HG02610 (cell line): ENCODE measurements around the gene ULK1.

Source experiments
- ATAC-seq: cut with Tn5 transposase; IDR thresholded peaks from one replicate; pipeline ENCODE4 v1.9.1; 2021; ENCODE audit warnings: mild to moderate bottlenecking, moderate library complexity; ENCODE audit not compliant: unreplicated experiment

Gene ULK1

DNA sequence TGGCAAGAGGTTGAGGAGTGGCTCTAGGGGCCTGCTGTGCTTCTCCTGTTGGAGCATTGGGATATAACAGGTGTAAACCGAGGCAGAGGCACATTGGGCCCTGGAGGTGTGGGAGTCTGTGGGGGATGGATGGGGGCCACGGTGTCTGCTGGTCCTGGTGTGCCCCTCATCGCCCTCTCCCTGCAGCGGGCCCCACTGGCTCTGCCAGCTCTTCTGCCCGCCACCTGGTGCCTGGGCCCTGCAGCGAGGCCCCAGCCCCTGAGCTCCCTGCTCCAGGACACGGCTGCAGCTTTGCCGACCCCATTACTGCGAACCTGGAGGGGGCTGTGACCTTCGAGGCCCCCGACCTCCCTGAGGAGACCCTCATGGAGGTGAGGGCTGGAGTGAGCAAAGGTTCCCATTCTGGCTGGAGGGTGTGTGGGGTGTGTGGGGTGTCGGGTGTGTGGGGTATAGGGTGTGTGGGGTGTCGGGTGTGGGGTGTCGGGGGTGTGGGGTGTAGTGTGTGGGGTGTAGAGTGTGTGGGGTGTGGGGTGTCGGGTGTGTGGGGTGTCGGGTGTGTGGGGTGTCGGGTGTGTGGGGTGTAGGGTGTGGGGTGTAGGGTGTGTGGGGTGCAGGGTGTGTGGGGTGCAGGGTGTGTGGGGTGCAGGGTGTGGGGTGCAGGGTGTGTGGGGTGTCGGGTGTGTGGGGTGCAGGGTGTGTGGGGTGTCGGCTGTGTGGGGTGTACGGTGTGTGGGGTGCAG, 24.1 kb downstream of the ULK1 start:
- no peak for ATAC-seq

DNA sequence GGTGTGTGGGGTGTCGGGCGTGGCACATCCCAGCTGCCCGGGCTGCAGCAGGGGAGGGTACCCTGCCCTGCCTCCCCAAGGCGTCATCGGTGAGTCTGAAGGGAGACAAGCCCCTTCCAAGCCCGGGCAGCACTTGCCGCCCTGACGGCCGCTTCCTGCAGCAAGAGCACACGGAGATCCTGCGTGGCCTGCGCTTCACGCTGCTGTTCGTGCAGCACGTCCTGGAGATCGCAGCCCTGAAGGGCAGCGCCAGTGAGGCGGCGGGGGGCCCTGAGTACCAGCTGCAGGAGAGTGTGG, 24.6 kb downstream of the ULK1 start:
- ATAC-seq: no peak

DNA sequence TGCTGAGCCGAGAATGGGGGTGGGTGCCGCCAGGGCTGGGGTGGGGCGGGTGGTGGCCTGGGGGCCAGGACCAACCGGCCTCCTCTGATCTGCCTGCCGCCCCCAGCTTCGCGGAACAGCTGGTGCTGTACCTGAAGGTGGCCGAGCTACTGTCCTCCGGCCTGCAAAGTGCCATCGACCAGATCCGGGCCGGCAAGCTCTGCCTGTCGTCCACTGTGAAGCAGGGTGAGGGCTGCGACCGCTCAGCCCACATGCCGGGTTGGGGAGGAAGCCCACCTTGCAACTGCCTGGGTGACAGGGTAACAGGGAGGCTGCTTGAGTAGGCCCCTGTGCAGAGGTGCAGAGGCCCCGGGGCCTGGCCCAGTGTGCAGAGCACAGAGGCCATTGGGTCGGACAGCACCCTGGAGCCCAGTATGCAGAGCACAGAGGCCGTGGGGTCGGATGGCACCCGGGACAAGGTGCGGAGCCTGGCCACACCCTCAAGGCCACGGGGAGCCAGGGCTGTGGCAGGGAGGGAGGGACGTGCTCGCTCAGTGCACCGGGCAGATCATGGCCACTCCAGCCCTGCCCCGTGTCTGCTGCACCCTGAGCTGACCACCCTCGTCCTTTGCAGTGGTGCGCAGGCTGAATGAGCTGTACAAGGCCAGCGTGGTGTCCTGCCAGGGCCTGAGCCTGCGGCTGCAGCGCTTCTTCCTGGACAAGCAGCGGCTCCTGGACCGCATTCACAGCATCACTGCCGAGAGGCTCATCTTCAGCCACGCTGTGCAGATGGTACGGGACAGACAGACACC, 25.1 kb downstream of the ULK1 start:
- ATAC-seq: no peak

DNA sequence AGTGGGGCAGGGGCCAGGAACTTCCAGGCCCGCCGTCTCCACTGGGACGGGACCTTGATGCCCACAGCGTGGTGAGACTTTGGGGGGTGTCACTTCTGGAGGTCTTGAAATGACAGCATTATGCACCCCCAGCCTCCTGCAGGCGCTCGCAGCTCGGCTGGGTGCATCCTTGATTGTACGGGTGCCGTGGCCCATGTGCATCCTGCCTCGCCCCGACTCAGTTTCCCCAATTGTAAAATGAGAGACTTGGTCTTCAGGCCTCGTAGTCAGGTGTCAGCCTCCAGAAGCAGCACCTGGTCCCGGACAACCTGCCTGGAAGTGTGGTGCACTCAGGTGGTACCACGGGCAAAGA, 25.7 kb downstream of the ULK1 start:
- no peak for ATAC-seq

DNA sequence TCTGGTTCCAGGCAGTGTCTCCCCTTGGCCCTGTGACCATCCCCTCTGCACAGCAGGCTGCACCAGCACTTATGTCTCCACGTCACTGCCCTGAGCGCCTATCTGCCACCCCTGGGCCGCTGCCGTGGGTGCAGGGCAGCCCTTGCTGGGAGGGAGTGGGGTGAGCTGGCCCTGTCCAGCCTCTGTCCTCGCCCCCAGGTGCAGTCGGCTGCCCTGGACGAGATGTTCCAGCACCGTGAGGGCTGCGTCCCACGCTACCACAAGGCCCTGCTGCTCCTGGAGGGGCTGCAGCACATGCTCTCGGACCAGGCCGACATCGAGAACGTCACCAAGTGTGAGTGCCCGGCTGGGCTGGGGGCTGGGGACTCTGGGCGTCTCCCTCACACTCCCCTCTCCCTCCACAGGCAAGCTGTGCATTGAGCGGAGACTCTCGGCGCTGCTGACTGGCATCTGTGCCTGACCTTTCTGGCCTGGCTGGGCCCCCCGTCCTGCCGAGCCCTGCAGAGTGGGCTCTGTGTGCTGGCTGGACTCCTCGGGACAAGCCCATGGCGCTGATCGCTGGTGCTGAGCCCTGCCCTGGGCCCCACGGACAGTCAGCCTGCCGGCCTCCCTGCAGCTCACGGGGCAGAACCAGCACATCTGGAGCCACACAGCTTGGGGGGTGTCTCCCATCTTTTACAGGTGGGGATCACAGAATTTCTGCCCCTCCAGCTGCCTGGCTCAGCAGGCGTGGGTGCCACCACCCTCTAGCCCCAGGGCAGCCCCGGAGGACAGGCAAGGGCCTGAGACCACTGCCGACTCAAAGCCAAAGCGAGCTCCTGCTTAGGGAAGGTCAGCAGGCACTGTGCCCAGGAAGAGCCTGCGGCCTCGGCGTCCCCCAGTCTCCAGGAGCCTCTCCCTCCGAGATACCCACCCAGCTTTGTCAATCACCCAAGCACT, 26.7 kb downstream of the ULK1 start:
- ATAC-seq: no peak

DNA sequence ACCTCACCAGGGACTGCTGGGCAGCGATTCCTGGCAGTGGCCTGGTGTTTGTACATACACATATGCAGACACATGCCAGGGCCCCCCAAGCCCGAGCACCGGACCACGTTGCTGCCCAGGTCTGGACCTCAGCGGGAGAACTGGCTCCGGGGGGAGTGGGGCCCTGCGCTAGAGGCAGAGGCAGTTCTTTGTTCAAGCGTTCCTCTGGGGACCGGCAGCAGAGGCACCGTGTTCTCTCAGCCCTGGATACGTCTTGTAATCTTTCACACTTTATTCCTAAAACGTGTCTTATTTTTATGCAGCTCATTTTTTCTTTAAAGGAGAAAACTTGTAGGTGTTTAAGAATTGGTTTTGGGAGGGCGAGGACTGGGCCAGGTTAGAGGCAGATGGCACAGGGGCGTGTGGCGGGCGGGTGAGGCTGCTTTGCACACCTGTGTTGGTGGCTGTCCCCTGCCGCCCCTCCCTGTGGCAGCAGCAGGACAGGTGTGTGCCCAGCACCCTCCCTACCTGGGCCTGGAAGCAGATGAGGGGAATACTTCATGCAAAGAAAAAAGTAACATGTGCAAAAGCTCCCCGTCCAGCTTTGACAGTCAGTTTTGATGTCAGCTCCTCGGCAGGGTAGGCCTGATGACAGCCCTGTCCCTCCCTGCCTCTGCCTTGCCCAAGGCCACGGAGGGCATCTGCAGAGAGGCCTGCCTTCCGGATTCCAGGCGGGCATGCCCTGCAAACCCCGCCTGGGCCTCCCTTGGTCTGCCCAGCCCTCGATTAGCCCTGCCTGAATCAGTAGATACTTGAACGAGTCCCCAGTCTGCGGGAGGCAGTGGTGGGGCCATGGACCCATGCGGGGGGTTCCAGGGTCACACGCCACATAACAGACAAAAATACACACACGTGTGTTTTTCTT, 27.7 kb downstream of the ULK1 start:
- ATAC-seq: no peak

DNA sequence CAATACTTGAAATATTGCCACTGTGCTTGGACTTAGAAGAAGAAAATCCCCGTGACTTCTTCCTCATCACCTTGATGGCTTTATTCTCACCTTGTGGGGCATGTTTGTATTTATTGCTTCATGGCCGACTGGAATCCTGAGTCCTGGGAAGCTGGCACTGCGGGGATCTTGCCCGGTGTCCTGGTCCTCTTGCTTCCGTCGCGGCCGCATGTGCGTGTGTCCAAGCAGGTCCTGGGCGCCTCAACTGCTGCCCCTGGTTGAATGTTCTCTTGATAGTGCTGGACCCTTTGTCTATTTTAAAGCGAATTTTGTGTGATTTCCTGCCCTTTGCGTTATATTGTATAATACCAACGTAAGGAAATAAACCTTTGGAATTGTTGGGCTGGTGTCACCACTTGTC, 28.4 kb downstream of the ULK1 start:
- ATAC-seq: no peak

DNA sequence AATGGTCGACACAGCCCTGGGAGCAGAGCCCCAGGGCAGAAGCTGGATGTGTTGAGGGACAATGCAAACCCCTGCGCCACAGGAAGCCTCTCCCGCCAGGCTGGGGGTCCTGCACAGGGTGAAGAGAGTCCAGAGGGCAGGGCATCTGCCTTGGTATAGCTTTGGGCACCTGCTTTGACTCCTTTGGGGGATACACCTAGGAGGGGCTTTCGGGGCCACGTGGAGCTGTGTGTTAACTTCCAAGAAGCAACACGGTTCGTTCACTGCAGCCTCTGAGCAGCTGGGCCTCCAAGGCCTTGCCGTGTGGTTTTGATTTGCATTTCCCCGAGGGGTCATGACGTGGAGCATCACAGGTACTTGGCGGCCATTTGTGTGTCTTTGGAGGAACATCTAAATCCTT, 28.8 kb downstream of the ULK1 start:
- ATAC-seq: peak; percentile 80

DNA sequence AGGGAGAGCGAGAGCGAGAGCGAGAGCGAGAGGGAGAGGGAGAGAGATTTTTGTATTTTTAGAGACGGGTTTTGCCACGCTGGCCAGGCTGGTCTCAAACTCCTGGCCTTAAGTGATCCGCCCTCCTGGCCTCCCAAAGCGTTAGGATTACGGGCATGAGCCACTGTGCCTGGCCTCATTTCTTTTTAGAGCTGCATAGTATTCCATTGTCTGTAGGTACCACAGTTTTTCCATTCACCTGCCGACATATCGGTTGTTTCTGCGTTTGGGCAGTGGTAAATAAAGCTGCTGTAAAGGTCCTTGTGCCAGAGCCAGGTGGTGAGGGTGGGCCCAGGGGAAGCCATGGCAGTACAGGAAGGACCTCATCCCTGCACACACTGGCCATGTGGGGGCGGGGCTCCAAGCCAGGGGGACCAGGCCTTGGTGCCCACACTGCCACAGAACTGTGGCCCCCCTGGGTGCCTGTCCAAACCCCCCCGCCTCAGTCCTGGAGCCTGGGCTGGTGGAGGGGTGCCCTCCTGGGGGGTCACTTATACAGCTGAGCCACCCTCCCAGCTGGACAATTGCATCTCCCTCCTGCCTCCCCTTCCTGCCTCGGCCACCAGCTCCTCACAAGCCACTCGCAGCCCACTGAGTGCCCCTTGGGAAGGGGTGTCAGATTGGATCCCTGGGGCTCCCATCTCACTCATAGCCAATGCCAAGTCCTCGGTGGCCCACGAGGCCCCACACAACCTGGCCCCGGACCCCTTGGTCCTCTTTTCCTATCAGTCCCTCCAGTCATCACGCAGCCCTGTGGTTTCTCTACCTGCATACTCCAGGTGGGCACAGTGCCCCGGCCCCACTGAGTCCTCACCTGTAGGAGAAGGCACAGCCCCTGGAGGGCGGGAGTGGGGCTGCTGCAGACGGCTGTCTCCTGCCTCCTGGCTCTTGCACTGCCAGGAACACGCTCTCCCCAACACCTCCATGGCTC, 33.0 kb downstream of the ULK1 start:
- no peak for ATAC-seq

DNA sequence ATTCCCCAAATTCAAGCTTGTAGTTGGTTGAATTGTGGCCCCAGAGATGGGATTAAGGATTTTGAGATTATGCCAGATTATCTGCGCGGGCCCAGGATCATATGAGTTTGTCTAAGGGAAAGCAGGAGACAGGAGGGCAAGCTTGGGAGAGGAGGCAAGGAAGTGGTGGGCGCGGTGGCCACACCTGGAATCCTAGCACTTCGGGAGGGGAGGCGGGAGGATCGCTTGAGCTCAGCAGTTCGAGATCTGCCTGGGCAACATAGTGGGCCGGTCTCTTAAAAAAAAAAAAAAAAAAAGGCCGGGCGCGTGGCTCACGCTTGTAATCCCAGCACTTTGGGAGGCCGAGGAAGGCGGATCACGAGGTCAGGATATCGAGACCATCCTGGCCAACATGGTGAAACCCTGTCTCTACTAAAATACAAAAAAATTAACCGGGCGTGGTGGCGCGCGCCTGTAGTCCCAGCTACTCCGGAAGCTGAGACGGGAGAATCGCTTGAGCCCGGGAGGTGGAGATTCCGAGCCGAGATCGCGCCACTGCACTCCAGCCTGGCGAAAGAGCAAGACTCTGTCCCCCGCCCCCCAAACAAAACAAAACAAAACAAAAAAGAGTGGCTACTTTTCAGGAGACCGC, 33.8 kb downstream of the ULK1 start:
- no peak for ATAC-seq

DNA sequence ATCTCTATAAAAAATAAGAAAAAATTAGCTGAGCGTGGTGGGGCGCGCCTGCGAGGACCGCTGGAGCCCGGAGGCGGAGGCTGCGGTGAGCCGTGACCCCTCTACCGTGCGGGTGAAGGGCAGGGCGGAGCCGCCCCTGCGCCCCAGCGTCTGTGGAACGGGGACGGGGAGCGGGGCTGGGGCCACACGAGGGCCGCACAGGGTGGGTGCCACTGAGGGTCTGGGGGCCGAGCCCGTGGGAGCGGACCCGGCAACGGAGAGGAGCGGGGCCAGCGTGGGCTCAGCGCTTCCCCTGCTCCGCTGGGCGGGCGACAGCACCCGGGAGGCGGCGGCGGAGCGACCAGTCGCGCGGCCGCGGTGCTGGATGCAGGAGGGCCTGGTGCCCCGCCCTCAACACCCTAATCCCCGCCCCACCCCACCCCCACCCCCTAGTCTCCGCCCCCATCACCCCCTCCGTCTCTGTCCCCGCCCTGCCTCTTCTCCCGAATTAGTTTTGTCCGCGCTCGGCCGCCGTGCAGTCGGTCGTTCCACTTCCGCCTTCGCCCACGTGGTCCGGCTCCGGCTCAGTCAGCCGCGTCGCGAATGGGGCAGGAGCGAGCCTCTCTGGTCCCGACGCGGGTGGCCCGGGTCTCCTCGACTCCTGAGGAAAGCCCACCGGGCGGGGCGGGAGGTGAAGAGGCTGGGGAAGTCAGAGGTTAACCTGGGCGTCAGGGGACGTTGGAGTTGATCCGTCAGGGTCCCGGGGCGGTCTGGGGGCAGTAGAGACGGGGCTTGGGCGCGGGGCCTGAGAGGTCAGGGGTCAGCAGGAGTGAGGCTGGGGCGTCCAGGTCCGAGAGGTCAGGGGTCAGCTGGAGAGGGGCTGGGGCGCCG, 34.5 kb downstream of the ULK1 start, which contains the start of gene PUS1:
TSS of gene PUS1 (plus strand) at position 566 of the 870 bp plus-strand sequence. CDS start 447 bp downstream, outside the sequence.
- peak; percentile 57 for ATAC-seq

DNA sequence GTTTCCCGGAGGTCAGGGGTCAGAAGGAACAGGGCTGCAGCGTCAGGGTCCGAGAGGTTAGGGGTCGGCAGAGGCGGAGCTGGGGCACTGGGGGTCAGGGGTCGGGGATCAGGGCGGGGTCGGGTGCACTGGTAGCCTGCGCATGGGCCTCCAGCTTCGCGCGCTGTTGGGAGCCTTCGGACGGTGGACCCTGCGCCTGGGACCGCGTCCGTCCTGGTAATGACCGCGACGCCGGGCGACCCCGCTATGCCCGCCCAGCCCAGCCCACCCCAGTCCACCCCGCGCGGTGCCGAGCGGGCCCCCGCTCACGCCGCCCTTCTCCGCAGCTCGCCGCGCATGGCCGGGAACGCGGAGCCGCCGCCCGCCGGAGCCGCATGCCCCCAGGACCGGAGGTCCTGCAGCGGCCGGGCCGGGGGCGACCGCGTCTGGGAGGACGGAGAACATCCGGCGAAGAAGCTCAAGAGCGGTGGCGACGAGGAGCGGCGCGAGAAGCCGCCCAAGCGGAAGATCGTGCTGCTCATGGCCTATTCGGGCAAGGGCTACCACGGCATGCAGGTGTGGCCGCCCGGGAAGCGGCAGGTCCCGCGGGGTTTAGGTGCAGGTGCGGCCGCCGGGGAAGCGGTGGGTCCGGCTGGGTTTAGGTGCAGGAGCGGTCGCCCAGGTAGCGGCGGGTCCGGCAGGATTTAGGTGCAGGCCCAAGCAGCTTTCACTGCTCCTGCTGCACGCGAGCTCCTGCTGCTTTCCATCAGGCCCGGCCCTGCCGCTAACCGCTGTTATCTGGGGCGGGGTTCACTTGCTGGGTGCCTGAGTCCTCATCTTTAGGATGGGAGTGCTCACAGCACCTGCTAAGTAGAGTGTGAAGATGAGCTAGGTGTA, 35.4 kb downstream of the ULK1 start:
- no peak for ATAC-seq

DNA sequence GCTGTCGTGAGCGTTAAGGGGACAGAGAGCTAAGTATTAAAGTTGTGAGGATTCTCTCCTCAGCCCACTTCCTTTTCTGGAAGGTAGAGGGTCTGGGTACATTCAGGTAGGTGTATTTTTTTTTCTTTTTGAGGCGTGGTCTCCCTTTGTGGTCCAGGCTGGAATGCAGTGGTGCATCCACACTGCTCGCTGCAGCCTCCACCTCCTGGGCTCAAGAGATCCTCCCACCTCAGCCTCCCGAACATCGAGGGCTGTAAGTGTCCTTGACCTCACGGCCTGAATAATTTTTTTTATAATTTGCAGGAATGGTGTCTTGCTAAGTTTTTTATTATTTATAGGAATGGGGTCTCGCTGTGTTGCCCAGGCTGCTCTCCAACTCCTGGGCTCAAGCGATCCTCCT, 36.1 kb downstream of the ULK1 start:
- ATAC-seq: no peak

DNA sequence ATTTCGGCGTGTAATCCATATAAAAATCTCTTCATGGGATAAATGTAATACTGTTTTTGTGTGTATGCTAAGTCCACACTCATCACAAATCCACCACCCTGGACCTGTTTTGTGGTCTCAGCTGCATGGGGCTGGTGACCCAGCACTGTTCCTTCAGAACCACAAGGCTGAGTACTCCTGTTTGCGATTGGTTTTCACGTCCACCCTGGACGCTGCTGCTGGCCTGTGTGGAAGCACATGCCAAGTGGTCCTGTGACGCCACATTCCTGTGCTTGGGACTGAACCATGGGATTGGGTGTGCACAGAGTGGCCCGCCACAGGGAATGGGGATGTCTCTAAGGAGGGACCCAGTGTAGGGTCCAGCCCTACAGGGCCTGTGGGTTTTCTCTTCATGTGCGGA, 39.0 kb downstream of the ULK1 start:
- no peak for ATAC-seq

DNA sequence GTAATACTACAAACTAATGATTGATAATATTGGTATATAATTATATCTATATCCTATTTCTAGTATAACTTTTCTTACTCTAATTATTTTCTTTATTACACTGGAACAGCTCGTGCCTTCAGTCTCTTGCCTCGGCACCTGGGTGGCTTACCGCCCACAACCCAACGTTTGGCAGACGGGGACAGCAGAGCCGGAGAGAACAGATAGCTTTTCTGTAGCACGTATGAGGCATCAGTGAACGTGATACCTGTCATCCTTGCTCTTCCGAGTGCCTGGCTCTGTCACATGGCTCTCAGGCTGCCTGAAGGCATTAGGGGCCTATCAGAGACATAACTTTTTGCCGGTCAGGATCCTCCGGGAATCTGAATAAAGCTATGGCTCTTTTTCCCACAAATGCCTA, 40.1 kb downstream of the ULK1 start:
- ATAC-seq: no peak

DNA sequence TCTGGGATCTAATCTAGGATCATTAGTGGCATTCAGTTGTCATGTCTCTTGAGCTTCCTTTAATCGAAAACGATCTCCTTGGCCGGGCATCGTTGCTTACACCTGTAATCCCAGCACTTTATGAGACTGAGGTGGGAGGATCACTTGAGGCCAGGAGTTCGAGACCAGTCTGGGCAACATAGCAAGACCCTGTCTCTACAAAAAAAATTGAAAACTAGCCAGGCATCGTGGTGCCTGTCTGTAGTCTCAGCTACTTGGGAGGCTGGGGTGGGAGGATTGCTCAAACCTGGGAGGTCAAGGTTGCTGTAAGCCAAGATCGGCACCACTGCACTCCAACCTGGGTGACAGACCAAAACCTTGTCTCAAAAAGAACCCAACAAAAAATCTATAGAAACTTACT, 43.7 kb downstream of the ULK1 start:
- no peak for ATAC-seq

DNA sequence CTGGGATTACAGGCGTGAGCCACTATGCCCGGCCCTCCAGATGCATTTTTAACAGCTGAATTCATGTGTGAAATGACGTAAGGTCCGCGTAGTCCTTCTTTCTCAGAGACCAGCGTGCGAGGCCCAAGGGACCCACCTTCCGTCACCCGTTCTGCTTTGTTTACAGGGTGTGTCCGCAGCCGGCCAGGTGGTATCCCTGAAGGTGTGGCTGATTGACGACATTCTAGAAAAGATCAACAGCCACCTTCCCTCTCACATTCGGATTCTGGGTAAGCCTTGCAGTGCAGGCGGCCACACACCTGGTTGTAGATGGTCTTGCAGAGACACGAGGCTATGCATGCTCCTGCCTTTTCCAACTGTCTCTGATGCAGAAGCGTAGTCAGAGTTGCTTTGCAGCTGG, 44.6 kb downstream of the ULK1 start:
- ATAC-seq: no peak
